ENCODE data around the gene ZNF516.

DNA sequence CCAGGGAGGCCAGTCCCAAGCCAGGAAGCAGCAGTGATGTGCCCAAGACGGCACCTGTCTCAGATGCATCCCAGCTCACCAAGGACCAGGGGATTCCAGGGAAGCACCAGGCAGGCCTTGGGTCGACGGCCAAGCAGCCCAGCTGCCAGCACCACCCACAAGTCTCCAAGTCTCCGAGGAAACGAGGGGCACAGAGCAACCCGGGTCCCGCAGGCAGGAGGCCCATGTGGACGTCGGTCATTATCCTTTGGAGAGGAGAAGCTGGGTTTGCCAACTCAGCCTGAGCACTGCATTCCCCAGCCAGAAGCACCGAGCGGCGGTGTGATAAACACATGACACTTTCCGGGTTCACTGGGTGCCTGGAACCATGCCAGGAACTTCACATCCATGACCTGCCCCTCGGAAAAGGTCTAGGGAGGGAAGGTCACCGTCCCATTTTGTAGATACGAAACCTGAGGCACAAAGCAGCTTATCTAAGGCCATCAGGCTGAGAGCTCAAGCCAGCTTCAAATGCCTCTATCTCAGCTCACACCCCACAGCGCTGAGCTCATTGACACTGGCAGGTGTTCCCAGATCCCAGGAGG is 104.5 kb downstream of the ZNF516 start:
- TF ChIP-seq TAF1 (IDR thresholded peaks at IDR 0.05; ENCODE audit: borderline replicate concordance, insufficient read depth, low read length) (no peak), POLR2AphosphoS5 (IDR thresholded peaks at IDR 0.05; ENCODE audit: low read depth, low read length) (no peak), SIN3A (IDR thresholded peaks at IDR 0.05; ENCODE audit: borderline replicate concordance, insufficient read depth, low read length) (no peak), FOXP2 (optimal IDR thresholded peaks at IDR 0.05; ENCODE audit: borderline replicate concordance, extremely low read depth, extremely low read length, insufficient read depth) (no peak)
- TF ChIP-seq, protein P1, sequence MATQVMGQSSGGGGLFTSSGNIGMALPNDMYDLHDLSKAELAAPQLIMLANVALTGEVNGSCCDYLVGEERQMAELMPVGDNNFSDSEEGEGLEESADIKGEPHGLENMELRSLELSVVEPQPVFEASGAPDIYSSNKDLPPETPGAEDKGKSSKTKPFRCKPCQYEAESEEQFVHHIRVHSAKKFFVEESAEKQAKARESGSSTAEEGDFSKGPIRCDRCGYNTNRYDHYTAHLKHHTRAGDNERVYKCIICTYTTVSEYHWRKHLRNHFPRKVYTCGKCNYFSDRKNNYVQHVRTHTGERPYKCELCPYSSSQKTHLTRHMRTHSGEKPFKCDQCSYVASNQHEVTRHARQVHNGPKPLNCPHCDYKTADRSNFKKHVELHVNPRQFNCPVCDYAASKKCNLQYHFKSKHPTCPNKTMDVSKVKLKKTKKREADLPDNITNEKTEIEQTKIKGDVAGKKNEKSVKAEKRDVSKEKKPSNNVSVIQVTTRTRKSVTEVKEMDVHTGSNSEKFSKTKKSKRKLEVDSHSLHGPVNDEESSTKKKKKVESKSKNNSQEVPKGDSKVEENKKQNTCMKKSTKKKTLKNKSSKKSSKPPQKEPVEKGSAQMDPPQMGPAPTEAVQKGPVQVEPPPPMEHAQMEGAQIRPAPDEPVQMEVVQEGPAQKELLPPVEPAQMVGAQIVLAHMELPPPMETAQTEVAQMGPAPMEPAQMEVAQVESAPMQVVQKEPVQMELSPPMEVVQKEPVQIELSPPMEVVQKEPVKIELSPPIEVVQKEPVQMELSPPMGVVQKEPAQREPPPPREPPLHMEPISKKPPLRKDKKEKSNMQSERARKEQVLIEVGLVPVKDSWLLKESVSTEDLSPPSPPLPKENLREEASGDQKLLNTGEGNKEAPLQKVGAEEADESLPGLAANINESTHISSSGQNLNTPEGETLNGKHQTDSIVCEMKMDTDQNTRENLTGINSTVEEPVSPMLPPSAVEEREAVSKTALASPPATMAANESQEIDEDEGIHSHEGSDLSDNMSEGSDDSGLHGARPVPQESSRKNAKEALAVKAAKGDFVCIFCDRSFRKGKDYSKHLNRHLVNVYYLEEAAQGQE (IDR thresholded peaks at IDR 0.05; ENCODE audit: insufficient read depth in 1 of 2, low read depth in 2 of 2, low read length in 2 of 2) = no peak
